ENCODE results near the gene CPZ.

DNA sequence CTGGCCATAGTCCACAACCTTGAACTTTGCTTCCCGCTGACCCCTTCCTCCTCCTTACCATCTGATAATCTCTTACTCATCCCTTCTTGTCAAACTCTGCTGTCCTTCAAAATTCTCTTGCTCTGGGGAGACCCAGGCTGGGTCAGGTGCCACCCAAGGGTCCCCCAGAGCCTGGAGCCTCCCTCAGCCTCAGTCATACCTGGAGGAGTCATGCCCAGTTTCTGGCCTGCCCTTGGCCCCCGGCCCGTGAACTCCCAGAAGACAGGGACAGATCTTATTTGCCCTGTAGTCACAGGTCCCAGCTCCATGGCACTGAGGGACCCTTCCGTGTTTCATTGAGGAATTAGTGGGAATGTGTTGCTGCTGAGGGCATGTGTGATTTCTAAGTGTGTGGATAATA lies 17.1 kb upstream of the CPZ start:
- TF ChIP-seq, protein P1, sequence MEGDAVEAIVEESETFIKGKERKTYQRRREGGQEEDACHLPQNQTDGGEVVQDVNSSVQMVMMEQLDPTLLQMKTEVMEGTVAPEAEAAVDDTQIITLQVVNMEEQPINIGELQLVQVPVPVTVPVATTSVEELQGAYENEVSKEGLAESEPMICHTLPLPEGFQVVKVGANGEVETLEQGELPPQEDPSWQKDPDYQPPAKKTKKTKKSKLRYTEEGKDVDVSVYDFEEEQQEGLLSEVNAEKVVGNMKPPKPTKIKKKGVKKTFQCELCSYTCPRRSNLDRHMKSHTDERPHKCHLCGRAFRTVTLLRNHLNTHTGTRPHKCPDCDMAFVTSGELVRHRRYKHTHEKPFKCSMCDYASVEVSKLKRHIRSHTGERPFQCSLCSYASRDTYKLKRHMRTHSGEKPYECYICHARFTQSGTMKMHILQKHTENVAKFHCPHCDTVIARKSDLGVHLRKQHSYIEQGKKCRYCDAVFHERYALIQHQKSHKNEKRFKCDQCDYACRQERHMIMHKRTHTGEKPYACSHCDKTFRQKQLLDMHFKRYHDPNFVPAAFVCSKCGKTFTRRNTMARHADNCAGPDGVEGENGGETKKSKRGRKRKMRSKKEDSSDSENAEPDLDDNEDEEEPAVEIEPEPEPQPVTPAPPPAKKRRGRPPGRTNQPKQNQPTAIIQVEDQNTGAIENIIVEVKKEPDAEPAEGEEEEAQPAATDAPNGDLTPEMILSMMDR (IDR thresholded peaks at IDR 0.05) = no peak
- no peak for TF ChIP-seq POLR2A (IDR thresholded peaks at IDR 0.05)

Data from adrenal gland (tissue), 5 donors.